Omental fat pad (tissue), 4 donors: ENCODE data around the gene IPP. TPM values are rescaled to one million over a fixed set of nuclear protein-coding genes. Genes with fewer than 3 reads are reported as not detected.

Experiments
- ATAC-seq: fragments of 150-250 bp; one replicate; pipeline ENCODE4 v1.9.1; 2016; ENCODE audit warnings: mild to moderate bottlenecking, moderate library complexity; ENCODE audit not compliant: low FRiP score
- DNase-seq: peaks from one replicate; pipeline ENCODE4 v3.0.0-alpha.2; 2019; ENCODE audit warnings: low spot score
- total RNA-seq, 4 donors: library from RNA; depleted of rRNA; stranded (reverse); fragments of >200 nt; gene quantifications; one replicate each; pipeline ENCODE4 v1.1.0, GENCODE V29; 2016
- TF ChIP-seq, protein P1 (sequence below), 3 donors: fragments of 450-650 bp; IDR thresholded peaks; one replicate each; pipeline ENCODE4 v1.5.1; 2016 to 2017; ENCODE audit warnings: antibody characterized with exemption in 3 of 3, mild to moderate bottlenecking in 3 of 3, moderate library complexity in 2 of 3

Gene IPP
- total RNA-seq, 4 donors from 2014 or later: 4.1 to 12.0 (median 7.7) TPM

GRCh38 chr1:45656573-45657226 is 93.8 kb downstream of the IPP start:
- TF ChIP-seq, protein P1, sequence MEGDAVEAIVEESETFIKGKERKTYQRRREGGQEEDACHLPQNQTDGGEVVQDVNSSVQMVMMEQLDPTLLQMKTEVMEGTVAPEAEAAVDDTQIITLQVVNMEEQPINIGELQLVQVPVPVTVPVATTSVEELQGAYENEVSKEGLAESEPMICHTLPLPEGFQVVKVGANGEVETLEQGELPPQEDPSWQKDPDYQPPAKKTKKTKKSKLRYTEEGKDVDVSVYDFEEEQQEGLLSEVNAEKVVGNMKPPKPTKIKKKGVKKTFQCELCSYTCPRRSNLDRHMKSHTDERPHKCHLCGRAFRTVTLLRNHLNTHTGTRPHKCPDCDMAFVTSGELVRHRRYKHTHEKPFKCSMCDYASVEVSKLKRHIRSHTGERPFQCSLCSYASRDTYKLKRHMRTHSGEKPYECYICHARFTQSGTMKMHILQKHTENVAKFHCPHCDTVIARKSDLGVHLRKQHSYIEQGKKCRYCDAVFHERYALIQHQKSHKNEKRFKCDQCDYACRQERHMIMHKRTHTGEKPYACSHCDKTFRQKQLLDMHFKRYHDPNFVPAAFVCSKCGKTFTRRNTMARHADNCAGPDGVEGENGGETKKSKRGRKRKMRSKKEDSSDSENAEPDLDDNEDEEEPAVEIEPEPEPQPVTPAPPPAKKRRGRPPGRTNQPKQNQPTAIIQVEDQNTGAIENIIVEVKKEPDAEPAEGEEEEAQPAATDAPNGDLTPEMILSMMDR (IDR thresholded peaks at IDR 0.05): no peak
- no peak for DNase-seq
- ATAC-seq: no peak

DNA sequence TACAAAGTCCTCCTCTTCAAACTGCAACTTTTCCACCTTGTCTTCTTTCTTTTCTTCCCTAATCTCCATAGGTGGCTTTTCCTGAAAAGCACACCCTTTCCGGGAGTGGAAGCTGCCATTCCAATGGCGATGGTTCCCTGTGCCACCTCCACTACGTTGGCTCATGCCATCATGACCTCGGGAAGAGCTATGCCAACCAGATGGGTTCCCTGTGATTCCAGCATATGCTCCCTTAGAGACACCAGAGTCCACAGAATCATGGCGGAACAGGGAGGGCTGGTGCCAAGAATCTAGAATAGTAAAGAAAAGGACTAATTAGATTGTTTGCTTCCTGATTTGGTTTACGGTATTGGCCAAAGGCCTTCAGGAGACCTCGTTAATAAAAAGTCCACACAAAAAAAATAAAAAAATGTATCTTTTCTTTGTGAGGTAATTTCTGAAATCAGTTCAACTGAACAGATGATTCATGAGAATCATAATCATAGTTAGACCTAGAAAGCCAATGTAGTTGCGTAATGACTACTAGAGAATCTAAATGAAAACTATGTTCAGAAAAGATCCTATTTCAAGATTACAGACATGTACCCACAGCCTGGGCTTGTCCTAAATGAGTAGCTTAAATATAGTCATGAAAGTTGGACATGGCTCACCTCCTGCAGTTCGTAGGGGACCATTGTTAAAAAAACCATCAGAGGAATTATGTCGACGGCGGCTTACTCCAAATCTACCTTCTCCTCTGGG is 95.7 kb downstream of the IPP start:
- ATAC-seq (no peak), DNase-seq (no peak)
- TF ChIP-seq, protein P1 (IDR thresholded peaks at IDR 0.05): no peak

Other genes with a start within 250 kb of the IPP start
- 100 to 1,000 TPM; 194 to 363 (median 269) TPM for gene PRDX1, start 228.8 kb downstream of the IPP start, total RNA-seq
- gene AKR1A1, start 199.8 kb downstream of the IPP start, total RNA-seq: 100 to 1,000 TPM in 1 of 4 donors, 10 to 100 TPM in 3; 76.6 to 114 (median 86.2) TPM
- gene NASP, start 166.6 kb downstream of the IPP start, total RNA-seq: 10 to 100 TPM; 48.0 to 96.5 (median 80.6) TPM
- 1 to 10 TPM in 3 of 4 donors, under 1 TPM in 1; 0.84 to 8.4 (median 2.7) TPM for gene CCDC17, start 126.6 kb downstream of the IPP start, total RNA-seq
- 100 to 1,000 TPM in 3 of 4 donors, 10 to 100 TPM in 1; 75.1 to 116 (median 105) TPM for gene GPBP1L1, start 64.1 kb downstream of the IPP start, total RNA-seq
- gene TMEM69, start 62.5 kb downstream of the IPP start, total RNA-seq: 10 to 100 TPM; 14.3 to 22.3 (median 21.2) TPM
- 10 to 100 TPM; 12.0 to 22.0 (median 18.1) TPM for gene MAST2, start 53.0 kb upstream of the IPP start, total RNA-seq